ENCODE results near the gene CCDC30. TPM values are rescaled to one million over a fixed set of nuclear protein-coding genes. Genes with fewer than 3 reads are reported as not detected.

Gene CCDC30
- polyA plus RNA-seq, 1 donor (not counting 4 experiments of a cell fraction or from before 2014, with no cell fraction given) = 0.35 TPM

DNA sequence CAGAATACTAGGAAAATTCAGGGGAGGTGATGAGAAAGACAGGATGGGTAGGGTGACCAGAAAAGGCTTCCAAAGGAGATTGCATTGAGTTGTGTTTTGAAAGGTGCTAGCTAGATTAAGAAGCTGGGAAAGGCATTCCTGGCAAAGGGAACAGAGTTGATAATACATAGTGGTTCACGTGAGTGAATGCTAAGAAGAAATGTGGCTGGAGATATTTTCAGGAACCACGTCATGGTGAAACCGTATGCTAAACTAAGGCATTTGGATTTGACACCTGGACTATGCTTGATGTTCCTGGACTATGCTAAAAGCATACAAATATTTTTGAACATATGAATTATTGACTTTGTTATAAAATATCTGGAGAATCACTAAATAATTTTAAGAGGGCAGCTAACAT lies 14.7 kb downstream of the CCDC30 start:
- no peaks in the 10 kb centered on the region for H3K4me1 ChIP-seq (ENCODE audit: control insufficient read depth, extremely low read depth, insufficient read depth, low read length)
- no peak overlapping the region for H2AFZ ChIP-seq (ENCODE audit: control insufficient read depth, low read length)
- H3K4me3 ChIP-seq (ENCODE audit: control insufficient read depth in 2 of 3, extremely low read depth in 1 of 3, insufficient read depth in 2 of 3, low read depth in 1 of 3, low read length in 3 of 3) = no peak overlapping the region
- H4K20me1 ChIP-seq (ENCODE audit: control insufficient read depth, extremely low read depth, insufficient read depth, low read length) = no peaks in the 10 kb centered on the region
- TF ChIP-seq, protein P1, sequence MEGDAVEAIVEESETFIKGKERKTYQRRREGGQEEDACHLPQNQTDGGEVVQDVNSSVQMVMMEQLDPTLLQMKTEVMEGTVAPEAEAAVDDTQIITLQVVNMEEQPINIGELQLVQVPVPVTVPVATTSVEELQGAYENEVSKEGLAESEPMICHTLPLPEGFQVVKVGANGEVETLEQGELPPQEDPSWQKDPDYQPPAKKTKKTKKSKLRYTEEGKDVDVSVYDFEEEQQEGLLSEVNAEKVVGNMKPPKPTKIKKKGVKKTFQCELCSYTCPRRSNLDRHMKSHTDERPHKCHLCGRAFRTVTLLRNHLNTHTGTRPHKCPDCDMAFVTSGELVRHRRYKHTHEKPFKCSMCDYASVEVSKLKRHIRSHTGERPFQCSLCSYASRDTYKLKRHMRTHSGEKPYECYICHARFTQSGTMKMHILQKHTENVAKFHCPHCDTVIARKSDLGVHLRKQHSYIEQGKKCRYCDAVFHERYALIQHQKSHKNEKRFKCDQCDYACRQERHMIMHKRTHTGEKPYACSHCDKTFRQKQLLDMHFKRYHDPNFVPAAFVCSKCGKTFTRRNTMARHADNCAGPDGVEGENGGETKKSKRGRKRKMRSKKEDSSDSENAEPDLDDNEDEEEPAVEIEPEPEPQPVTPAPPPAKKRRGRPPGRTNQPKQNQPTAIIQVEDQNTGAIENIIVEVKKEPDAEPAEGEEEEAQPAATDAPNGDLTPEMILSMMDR (optimal IDR thresholded peaks at IDR 0.05 in 1 of 3, IDR thresholded peaks at IDR 0.05 in 1 of 3, conservative IDR thresholded peaks at IDR 0.05 in 1 of 3; ENCODE audit: extremely low read depth in 1 of 3, insufficient read depth in 2 of 3, low read length in 3 of 3) = no peak
- H3K79me2 ChIP-seq (ENCODE audit: control insufficient read depth, insufficient read depth, low read length) = no peaks in the 10 kb centered on the region
- no peak overlapping the region for H3K27ac ChIP-seq (ENCODE audit: control insufficient read depth, insufficient read depth, low read length)
- H3K9me1 ChIP-seq (ENCODE audit: control insufficient read depth, extremely low read depth, insufficient read depth, low read length) = no peaks in the 10 kb centered on the region
- no peak overlapping the region for H3K9ac ChIP-seq (ENCODE audit: control insufficient read depth, extremely low read depth, insufficient read depth, low read length)
- DNase-seq (ENCODE audit: low read depth, low spot score) (no peak), FAIRE-seq (no peak)
- dilution Hi-C loops (cut with MboI; ENCODE audit: extremely low pct_ligation_motif_present, low sequenced_read_pairs) = no loop called here
- no peaks in the 10 kb centered on the region for H3K27me3 ChIP-seq (ENCODE audit: control insufficient read depth, extremely low read depth, insufficient read depth, low read length)
- H3K9me3 ChIP-seq (ENCODE audit: control insufficient read depth, low read depth, low read length) = no peaks in the 10 kb centered on the region
- no peak overlapping the region for H3K4me2 ChIP-seq (ENCODE audit: control insufficient read depth, extremely low read depth, insufficient read depth, low read depth, low read length)
- H3K36me3 ChIP-seq (ENCODE audit: control insufficient read depth in 2 of 2, extremely low read depth in 1 of 2, insufficient read depth in 2 of 2, low read length in 2 of 2) = no peaks in the 10 kb centered on the region

DNA sequence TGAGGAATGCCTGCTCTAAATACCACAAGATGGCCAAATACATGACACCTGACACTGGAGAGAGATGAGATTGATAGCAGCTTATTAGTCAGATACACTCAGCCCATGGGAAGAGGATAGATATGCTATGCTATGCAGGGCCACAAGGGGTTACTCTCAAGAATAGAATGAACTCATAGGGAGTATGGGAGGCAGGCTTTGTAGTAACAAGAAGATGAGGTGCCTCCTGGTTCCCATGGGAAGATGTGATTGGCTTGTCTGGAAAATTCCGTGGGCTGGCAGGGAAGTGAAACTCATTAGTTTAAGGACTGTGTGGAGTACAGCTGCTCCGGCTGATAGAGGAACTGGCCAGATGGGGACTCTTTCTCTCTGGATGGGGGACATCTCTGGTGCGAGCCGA lies 16.5 kb downstream of the CCDC30 start:
- H3K9ac ChIP-seq (ENCODE audit: control insufficient read depth, extremely low read depth, insufficient read depth, low read length) = no peak overlapping the region
- no peaks in the 10 kb centered on the region for H3K27me3 ChIP-seq (ENCODE audit: control insufficient read depth, extremely low read depth, insufficient read depth, low read length)
- dilution Hi-C loops (cut with MboI; ENCODE audit: extremely low pct_ligation_motif_present, low sequenced_read_pairs) = no loop called here
- no peaks in the 10 kb centered on the region for H3K9me3 ChIP-seq (ENCODE audit: control insufficient read depth, low read depth, low read length)
- DNase-seq (ENCODE audit: low read depth, low spot score) = no peak
- H4K20me1 ChIP-seq (ENCODE audit: control insufficient read depth, extremely low read depth, insufficient read depth, low read length) = no peaks in the 10 kb centered on the region
- no peak overlapping the region for H3K4me2 ChIP-seq (ENCODE audit: control insufficient read depth, extremely low read depth, insufficient read depth, low read depth, low read length)
- H3K9me1 ChIP-seq (ENCODE audit: control insufficient read depth, extremely low read depth, insufficient read depth, low read length) = no peaks in the 10 kb centered on the region
- TF ChIP-seq, protein P1 (optimal IDR thresholded peaks at IDR 0.05 in 1 of 3, IDR thresholded peaks at IDR 0.05 in 1 of 3, conservative IDR thresholded peaks at IDR 0.05 in 1 of 3; ENCODE audit: extremely low read depth in 1 of 3, insufficient read depth in 2 of 3, low read length in 3 of 3) = peak in 2 of 3 experiments; percentile 16 to 49
- no peak for TF ChIP-seq EZH2 (IDR thresholded peaks at IDR 0.05; ENCODE audit: low read length)
- H3K79me2 ChIP-seq (ENCODE audit: control insufficient read depth, insufficient read depth, low read length) = no peaks in the 10 kb centered on the region
- H3K4me3 ChIP-seq (ENCODE audit: control insufficient read depth in 2 of 3, extremely low read depth in 1 of 3, insufficient read depth in 2 of 3, low read depth in 1 of 3, low read length in 3 of 3) = no peak overlapping the region
- H3K4me1 ChIP-seq (ENCODE audit: control insufficient read depth, extremely low read depth, insufficient read depth, low read length) = peaks cover 4% of the 10 kb centered on the region
- H3K27ac ChIP-seq (ENCODE audit: control insufficient read depth, insufficient read depth, low read length) = no peak overlapping the region
- no peaks in the 10 kb centered on the region for H3K36me3 ChIP-seq (ENCODE audit: control insufficient read depth in 2 of 2, extremely low read depth in 1 of 2, insufficient read depth in 2 of 2, low read length in 2 of 2)
- H2AFZ ChIP-seq (ENCODE audit: control insufficient read depth, low read length) = no peak overlapping the region
- no peak for FAIRE-seq

Measured in keratinocyte (primary cell).